Thyroid gland (tissue), 4 donors: ENCODE results near the gene CTAG2. TPM values are rescaled to one million over a fixed set of nuclear protein-coding genes. Genes with fewer than 3 reads are reported as not detected.
"Not testable (repeated sequence)": the region's sequence is repeated elsewhere in the genome, so short reads cannot be mapped to it uniquely, and the experiment has no call there.

ENCODE experiments used
- DNase-seq, 2 donors: peaks; one replicate each; pipeline ENCODE4 v3.0.0-alpha.2; 2019
- H3K27ac ChIP-seq, 3 donors: fragments of 200-600 bp; sonication (generic); 1 replicate in 2 of 3; 2 replicates in 1 of 3; pipeline ENCODE4 v1.5.1; 2016 to 2019; ENCODE audit warnings: mild to moderate bottlenecking in 1 of 3, moderate library complexity in 1 of 3
- H3K27me3 ChIP-seq: fragments of 200-600 bp; sonication (generic); one replicate; pipeline ENCODE4 v1.5.1; 2019
- H3K36me3 ChIP-seq, 2 donors: fragments of 200-600 bp; sonication (generic); one replicate each; pipeline ENCODE4 v1.5.1; 2016 to 2019
- H3K4me1 ChIP-seq, 2 donors: fragments of 200-600 bp; sonication (generic); one replicate each; pipeline ENCODE4 v1.5.1; 2017 to 2019
- H3K4me3 ChIP-seq, 3 donors: fragments of 200-600 bp; sonication (generic); replicated peaks in 1 of 3; 1 replicate in 2 of 3; 2 replicates in 1 of 3; pipeline ENCODE4 v1.5.1; 2016; ENCODE audit warnings: mild to moderate bottlenecking in 1 of 3
- H3K9me3 ChIP-seq: fragments of 200-600 bp; sonication (generic); one replicate; pipeline ENCODE4 v1.5.1; 2017
- POLR2A ChIP-seq, 2 donors: fragments of 450-650 bp; IDR thresholded peaks; one replicate each; pipeline ENCODE4 v1.6.1; 2017; ENCODE audit warnings: antibody characterized with exemption in 2 of 2, mild to moderate bottlenecking in 2 of 2, moderate library complexity in 1 of 2
- WGBS, 2 donors: methylation state at CpG; one replicate each; pipeline ENCODE4 v1.1.5; 2017; 5-methylcytosine and 5-hydroxymethylcytosine counted together
- intact Hi-C: fragments of 100-400 bp; cut with DNase I; formaldehyde crosslinking; loops from one replicate; pipeline ENCODE4 v1.15.1; 2023
- total RNA-seq, 4 donors: library from RNA; depleted of rRNA; stranded (reverse); fragments of >200 nt; gene quantifications; one replicate each; pipeline ENCODE4 v1.2.3, GENCODE V29; 2016
- TF ChIP-seq, protein P1 (sequence below), 6 experiments: fragments of 200-600 bp in 3 of 6; fragments of 450-650 bp in 3 of 6; sonication (generic) in 3 of 6; IDR thresholded peaks; one replicate each; pipeline ENCODE4 v1.5.1; 2016 to 2019; ENCODE audit warnings: antibody characterized with exemption in 6 of 6, mild to moderate bottlenecking in 2 of 6, inconsistent platforms in 1 of 6, moderate library complexity in 1 of 6

The CTAG2 gene
- not detected for total RNA-seq

DNA sequence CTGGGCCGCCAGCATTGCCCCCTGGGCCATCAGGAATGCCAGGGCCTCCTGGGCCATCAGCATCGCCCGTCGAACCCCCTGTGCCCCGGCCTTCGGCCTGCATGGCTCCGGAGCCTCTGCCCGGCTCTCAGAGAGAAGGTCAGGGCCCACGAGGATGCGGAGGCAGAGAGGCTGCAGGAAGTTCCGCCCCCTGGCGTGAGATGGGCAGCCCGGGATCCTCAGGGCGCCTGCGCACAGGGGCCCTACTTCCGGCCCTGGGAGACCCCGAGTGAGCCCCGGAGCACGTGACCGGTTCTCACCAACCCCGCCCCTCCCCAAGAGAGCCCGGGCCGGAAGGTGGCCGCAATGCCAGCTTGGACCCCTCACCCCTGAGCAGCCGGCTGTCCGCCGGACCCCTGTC, at the start of gene CTAG2:
Gene CTAG2, minus strand, starts transcription at position 167 of the 400 bp plus-strand sequence. Its CDS starts 64 bp downstream, at position 103.
- intact Hi-C loops, H3K4me3 ChIP-seq, H3K4me1 ChIP-seq, H3K27ac ChIP-seq, DNase-seq, H3K9me3 ChIP-seq, H3K27me3 ChIP-seq, H3K36me3 ChIP-seq: not testable (repeated sequence)
- WGBS, 2 donors, result no CpG with 5 or more reads among the region's 27 CpGs

DNA sequence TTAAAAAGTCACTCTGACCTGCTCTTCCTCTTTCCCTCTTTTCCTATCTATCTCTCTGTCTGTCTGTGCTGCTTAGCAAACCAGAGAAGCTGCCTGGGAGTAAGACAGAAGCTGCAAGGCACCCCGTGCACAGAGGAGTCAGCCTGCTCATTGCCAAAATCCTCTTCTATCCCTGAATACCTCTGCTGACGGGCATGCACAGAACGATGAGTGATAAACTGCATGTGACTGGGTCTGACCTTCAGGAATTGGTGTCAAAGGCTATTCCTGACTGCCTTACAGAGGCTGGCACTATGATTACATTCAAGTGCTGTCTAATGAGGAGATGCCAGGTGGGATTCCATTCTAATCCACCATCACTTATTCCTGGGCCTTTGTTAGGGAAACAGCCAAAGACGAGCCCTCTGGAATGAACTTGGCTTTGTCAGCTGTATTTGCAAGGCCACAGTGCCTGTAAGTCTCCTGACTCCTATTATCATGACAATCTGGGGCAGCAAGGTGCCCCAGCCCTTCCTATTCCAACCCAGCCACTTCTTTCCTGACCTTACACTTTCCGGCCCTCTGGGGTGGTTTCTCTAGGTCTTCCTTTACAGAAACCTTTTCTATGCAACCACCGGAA, 45.4 kb upstream of the CTAG2 start:
- no peak for TF ChIP-seq POLR2A (IDR thresholded peaks at IDR 0.05)
- TF ChIP-seq, protein P1, sequence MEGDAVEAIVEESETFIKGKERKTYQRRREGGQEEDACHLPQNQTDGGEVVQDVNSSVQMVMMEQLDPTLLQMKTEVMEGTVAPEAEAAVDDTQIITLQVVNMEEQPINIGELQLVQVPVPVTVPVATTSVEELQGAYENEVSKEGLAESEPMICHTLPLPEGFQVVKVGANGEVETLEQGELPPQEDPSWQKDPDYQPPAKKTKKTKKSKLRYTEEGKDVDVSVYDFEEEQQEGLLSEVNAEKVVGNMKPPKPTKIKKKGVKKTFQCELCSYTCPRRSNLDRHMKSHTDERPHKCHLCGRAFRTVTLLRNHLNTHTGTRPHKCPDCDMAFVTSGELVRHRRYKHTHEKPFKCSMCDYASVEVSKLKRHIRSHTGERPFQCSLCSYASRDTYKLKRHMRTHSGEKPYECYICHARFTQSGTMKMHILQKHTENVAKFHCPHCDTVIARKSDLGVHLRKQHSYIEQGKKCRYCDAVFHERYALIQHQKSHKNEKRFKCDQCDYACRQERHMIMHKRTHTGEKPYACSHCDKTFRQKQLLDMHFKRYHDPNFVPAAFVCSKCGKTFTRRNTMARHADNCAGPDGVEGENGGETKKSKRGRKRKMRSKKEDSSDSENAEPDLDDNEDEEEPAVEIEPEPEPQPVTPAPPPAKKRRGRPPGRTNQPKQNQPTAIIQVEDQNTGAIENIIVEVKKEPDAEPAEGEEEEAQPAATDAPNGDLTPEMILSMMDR (IDR thresholded peaks at IDR 0.05), result no peak
- intact Hi-C loops, result no loop called here
- H3K9me3 ChIP-seq, result no peaks in the 10 kb centered on the region
- no peaks in the 10 kb centered on the region for H3K36me3 ChIP-seq
- no peak overlapping the region for H3K27ac ChIP-seq
- no peak for DNase-seq
- H3K4me3 ChIP-seq, result no peak overlapping the region
- 91% methylated on average over 6 of the region's 6 CpGs for WGBS, 2 donors
- no peaks in the 10 kb centered on the region for H3K27me3 ChIP-seq
- no peaks in the 10 kb centered on the region for H3K4me1 ChIP-seq

DNA sequence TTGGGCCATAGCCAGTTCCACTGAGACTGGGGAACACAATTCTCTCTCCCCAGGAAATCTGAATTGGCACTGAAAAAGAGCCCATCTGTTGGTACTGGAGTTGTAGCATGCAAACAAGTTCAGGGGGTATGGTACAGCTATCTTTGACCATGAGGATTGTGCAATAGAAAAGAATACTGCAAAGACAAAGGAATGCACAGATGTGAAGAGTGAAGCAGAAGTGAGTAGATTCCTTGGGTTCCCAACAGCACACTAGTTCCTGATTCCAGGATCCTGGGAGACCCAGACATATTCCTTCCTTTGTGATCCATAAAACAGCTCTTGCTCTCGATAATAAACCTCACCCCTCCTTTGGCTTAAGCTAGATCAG, 43.3 kb upstream of the CTAG2 start:
- TF ChIP-seq, protein P1 (IDR thresholded peaks at IDR 0.05), result no peak
- TF ChIP-seq POLR2A (IDR thresholded peaks at IDR 0.05), result no peak
- Histone ChIP-seq H3K4me3 (no peak overlapping the region), H3K36me3 (no peaks in the 10 kb centered on the region), H3K9me3 (no peaks in the 10 kb centered on the region), H3K27me3 (no peaks in the 10 kb centered on the region), H3K4me1 (no peaks in the 10 kb centered on the region), H3K27ac (no peak overlapping the region)
- WGBS, 2 donors, result 91 to 100% methylated on average over 1 of the region's 1 CpG
- DNase-seq, result no peak
- intact Hi-C loops, result no loop called here

DNA sequence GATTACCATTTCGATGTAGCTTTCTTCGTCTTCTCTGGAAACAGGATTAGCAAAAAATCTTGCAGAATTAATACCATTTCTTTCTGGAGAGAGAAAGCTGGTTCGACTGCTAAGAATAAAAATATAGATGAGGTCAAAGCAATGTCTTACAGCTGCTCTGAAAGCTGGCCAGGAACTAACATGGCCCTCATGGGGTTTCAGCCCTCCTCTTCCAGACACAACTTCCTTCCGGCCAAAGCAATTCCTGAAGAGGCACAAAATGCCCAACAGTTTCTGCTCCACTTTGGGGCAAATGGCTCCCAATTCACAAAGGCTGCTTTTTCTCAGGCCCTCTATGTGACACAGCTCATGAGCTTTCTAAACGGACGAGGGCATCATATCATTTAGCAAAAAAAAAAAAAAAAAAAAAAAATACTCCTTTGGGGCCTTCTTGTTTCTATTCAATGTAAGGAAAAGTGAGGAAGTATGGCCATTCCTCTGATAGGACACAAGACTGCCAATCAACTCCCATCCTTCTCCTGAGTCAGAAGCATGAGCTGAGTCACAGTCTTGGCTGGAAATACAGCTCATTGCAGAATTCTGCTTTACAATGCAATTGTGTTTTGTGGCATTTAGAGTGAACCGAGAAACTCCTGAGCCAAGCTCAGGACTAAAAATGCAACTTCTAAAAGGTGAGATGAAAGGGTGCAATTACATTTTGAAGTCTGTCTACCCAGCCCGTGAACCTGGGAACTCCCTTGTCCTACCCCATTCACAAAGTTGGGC, 42.7 kb upstream of the CTAG2 start:
- H3K4me3 ChIP-seq, result no peak overlapping the region
- H3K27me3 ChIP-seq, result no peaks in the 10 kb centered on the region
- H3K36me3 ChIP-seq, result no peaks in the 10 kb centered on the region
- no peak for TF ChIP-seq POLR2A (IDR thresholded peaks at IDR 0.05)
- TF ChIP-seq, protein P1 (IDR thresholded peaks at IDR 0.05), result no peak
- H3K9me3 ChIP-seq, result no peaks in the 10 kb centered on the region
- H3K27ac ChIP-seq, result no peak overlapping the region
- WGBS, 2 donors, result 73 to 76% methylated on average over 8 of the region's 8 CpGs
- intact Hi-C loops, result no loop called here
- no peaks in the 10 kb centered on the region for H3K4me1 ChIP-seq
- no peak for DNase-seq

DNA sequence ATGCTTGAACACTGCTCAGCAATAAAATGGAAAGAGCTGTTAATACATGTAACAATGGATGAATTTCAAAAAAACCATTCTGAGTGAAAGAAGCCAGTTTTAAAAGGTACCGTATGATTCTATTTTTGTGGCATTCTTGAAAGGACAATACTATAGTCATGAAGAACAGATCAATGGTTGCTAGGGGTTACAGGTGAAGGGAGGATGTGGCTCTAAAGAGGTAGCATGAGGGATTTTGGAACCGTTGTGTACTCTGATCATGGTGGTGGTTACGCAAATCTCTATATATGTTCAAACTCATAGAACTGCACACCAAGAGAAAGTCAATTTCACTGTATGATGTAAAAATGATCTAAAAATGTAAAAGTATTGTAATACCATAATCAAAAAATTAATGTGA, 40.0 kb upstream of the CTAG2 start:
- DNase-seq, result no peak
- WGBS, 2 donors, result 89 to 97% methylated on average over 3 of the region's 3 CpGs
- Histone ChIP-seq H3K9me3 (no peaks in the 10 kb centered on the region), H3K4me1 (no peaks in the 10 kb centered on the region), H3K27me3 (no peaks in the 10 kb centered on the region), H3K36me3 (no peaks in the 10 kb centered on the region), H3K27ac (no peak overlapping the region), H3K4me3 (no peak overlapping the region)
- intact Hi-C loops, result no loop called here
- TF ChIP-seq, protein P1 (IDR thresholded peaks at IDR 0.05), result no peak
- no peak for TF ChIP-seq POLR2A (IDR thresholded peaks at IDR 0.05)

DNA sequence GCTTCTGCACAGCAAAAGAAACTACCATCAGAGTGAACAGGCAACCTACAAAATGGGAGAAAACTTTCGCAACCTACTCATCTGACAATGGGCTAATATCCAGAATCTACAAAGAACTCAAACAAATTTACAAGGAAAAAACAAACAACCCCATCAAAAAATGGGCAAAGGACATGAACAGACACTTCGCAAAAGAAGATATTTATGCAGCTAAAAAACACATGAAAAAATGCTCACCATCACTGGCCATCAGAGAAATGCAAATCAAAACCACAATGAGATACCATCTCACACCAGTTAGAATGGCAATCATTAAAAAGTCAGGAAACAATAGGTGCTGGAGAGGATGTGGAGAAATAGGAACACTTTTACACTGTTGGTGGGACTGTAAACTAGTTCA, 37.1 kb upstream of the CTAG2 start:
- DNase-seq, H3K4me3 ChIP-seq, H3K27ac ChIP-seq, H3K4me1 ChIP-seq, H3K36me3 ChIP-seq, intact Hi-C loops, H3K9me3 ChIP-seq, H3K27me3 ChIP-seq: not testable (repeated sequence)
- WGBS, 2 donors, result 97 to 98% methylated on average over 2 of the region's 2 CpGs

DNA sequence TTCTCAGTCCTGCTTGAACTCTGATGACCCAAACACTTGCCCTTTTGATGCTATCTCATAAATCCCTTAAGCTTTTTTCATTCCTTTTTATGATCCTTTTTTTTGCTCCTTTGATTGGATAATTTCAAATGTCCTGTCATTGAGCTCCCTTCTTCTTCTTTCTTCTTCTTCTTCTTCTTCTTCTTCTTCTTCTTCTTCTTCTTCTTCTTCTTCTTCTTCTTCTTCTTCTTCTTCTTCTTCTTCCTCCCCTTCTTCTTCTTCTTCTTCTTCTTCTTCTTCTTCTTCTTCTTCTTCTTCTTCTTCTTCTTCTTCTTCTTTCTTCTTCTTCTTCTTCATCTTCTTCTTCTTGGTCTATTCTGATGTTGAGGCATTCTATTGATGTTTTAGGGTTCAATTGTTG, 18.7 kb upstream of the CTAG2 start:
- H3K4me1 ChIP-seq, H3K36me3 ChIP-seq, H3K27me3 ChIP-seq, H3K9me3 ChIP-seq, intact Hi-C loops, H3K27ac ChIP-seq, H3K4me3 ChIP-seq, DNase-seq: not testable (repeated sequence)

DNA sequence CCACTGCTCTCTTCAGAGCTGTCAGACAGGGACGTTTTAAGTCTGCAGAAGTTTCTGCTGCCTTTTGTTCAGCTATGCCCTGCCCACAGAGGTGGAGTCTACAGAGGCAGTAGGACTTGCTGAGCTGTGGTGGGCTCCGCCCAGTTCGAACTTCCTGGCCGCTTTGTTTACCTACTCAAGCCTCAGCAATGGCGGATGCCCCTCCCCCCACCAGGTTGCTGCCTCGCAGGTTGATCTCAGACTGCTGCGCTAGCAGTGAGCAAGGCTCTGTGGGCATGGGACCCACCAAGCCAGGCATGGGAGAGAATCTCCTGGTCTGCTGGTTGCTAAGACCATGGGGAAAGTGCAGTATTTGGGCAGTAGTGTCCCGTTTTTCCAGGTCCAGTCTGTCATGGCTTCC, 17.5 kb upstream of the CTAG2 start:
- H3K27ac ChIP-seq, H3K27me3 ChIP-seq, H3K36me3 ChIP-seq, H3K4me3 ChIP-seq, H3K4me1 ChIP-seq, DNase-seq, H3K9me3 ChIP-seq, intact Hi-C loops: not testable (repeated sequence)
- WGBS, 2 donors, result 80 to 83% methylated on average over 1 to 5 of the region's 8 CpGs
